ENCODE data around the gene POLR1C. TPM values are rescaled to one million over a fixed set of nuclear protein-coding genes. Genes with fewer than 3 reads are reported as not detected.
"Not testable (repeated sequence)": the region's sequence is repeated elsewhere in the genome, so short reads cannot be mapped to it uniquely, and the experiment has no call there.

The POLR1C gene
- total RNA-seq, 4 donors from 2014 or later, result 22.5 to 104 (median 31.5) TPM

DNA sequence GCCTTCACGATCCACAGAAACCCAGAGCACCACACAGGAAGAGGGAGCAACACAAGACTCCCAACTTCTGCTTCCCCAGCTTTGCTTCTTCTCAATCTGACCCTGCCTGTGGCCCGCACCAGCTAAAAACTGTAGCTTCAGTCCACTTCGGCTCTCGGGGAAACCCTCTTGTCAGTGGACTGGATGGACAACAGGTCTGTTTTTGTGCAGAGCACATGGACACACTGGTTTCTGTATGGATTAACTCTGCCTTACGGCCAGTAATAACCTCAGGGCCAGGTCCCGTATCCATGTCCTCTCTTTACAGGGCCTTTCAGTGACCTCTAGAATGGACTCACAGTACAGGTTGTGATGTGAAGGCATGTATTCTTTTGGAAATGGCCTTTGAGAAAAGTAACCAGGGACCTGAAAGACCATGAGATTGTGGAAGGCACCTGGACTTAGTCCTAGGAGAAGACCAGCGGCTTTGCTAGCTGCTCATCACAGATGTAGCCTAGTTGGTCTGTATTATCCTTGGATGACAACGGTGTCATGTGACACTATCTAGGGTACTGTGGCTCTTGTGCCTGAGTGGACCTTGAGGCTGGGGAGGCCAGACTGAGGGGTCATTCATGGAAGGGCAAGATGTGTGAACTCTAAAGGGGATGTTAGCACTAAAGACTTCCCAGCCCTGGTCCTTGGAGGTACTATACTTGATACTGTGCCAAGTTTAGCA, 5.8 kb downstream of the POLR1C start:
- DNase-seq (ENCODE audit: low spot score) (no peak), ATAC-seq (ENCODE audit: low FRiP score) (no peak)
- TF ChIP-seq, protein P1, sequence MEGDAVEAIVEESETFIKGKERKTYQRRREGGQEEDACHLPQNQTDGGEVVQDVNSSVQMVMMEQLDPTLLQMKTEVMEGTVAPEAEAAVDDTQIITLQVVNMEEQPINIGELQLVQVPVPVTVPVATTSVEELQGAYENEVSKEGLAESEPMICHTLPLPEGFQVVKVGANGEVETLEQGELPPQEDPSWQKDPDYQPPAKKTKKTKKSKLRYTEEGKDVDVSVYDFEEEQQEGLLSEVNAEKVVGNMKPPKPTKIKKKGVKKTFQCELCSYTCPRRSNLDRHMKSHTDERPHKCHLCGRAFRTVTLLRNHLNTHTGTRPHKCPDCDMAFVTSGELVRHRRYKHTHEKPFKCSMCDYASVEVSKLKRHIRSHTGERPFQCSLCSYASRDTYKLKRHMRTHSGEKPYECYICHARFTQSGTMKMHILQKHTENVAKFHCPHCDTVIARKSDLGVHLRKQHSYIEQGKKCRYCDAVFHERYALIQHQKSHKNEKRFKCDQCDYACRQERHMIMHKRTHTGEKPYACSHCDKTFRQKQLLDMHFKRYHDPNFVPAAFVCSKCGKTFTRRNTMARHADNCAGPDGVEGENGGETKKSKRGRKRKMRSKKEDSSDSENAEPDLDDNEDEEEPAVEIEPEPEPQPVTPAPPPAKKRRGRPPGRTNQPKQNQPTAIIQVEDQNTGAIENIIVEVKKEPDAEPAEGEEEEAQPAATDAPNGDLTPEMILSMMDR (IDR thresholded peaks at IDR 0.05), result no peak

DNA sequence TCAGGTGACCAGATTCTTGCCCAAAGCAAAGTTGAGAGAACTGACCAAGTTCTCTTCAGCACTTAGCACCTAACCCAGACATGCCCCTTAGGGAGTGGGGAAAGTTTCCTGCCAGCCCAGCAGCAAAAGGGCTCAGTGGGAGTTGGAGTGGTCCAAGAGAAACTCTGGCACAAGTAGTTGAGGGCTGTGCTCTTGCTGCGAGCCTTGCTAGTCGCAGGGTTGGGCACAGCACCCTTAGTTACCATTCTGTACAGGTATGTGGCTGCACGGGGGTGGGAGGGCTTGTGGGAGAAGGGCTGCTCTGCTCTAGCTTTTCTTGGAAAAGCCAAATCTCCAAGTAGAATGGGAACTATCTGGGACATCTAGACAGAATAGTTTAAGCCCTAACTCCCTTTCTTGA, 6.4 kb downstream of the POLR1C start:
- DNase-seq (ENCODE audit: low spot score) (no peak), ATAC-seq (ENCODE audit: low FRiP score) (no peak)
- TF ChIP-seq, protein P1 (IDR thresholded peaks at IDR 0.05), result no peak

DNA sequence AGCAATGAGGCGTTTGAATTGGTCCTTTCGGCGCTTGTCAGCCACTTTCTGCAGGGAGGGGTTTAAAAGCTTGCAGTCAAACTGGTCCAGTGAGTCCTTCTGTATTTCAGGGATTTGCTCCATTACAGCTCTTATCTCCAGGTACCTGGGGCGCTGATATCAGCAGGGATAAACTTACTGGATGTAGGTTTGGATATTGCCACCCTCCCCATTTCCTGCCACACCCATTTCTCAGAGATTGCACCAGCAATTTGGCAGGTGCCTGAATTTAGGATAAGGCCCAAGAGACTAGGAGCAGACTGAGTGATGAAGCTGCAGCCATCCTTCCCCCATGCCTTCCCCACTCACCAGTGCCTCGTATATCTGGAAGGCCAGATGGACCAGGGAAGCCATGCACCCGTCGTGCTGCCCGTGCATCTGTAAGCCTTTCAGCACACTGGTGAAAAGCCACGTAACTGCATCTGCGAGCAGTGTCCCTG, 7.6 kb downstream of the POLR1C start:
- TF ChIP-seq, protein P1 (IDR thresholded peaks at IDR 0.05), result no peak
- ATAC-seq (ENCODE audit: low FRiP score), result no peak
- DNase-seq (ENCODE audit: low spot score), result no peak

DNA sequence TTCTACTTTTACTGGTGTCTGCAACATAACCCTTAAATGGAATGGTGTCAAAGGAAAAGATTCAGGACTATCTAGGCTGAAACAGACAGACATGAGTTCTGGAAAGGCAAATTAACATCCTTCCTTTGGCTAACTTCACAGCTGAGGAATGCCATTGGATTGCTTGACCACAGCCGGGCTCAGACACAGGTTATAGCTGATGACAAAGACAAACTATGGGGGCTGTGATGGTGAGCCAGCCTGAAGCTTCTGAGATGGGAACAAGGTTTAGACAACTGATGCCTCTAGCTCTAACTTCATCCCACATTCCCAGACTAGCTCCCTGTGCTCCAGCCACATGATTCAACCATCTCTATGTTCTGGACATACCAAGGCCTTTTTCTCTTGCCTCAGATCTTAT, 15.3 kb downstream of the POLR1C start:
- TF ChIP-seq, protein P1 (IDR thresholded peaks at IDR 0.05), result no peak
- DNase-seq (ENCODE audit: low spot score) (no peak), ATAC-seq (ENCODE audit: low FRiP score) (no peak)

DNA sequence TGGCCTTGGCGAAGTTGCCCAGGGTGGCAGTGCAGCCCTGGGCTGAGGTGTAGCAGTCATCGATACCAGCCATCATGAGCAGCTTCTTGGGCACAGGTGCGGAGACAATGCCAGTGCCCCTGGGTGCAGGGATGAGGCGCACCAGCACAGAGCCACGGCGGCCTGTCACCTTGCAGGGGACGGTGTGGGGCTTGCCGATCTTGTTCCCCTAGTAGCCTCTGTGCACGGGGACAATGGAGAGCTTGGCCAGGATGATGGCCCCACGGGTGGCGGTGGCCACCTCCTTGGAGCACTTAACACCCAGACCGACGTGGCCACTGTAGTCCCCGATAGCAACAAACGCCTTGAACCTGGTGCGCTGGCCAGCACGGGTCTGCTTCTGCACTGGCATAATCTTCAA, 22.1 kb downstream of the POLR1C start:
- DNase-seq (ENCODE audit: low spot score); ATAC-seq (ENCODE audit: low FRiP score): not testable (repeated sequence)

DNA sequence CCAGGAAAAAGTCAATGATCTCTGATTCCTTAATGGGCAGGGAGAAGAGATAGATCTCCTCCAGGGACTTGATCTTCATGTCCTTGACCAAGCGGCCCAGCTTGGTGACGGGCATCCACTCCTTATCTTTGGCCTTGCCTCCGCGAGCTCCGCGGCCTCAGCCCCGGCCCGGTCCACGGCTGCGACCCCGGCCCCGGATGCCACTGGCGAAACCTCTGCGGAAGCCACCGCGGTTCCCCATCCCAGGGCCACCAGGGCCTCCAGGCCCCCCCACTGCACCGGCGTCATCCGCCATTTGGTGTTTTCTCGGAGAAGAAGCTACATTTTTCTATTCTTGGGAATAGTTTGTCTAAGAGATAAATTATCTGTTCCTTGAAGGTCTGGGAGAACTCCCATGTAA, 22.5 kb downstream of the POLR1C start:
- not testable (repeated sequence) for DNase-seq (ENCODE audit: low spot score); ATAC-seq (ENCODE audit: low FRiP score)

DNA sequence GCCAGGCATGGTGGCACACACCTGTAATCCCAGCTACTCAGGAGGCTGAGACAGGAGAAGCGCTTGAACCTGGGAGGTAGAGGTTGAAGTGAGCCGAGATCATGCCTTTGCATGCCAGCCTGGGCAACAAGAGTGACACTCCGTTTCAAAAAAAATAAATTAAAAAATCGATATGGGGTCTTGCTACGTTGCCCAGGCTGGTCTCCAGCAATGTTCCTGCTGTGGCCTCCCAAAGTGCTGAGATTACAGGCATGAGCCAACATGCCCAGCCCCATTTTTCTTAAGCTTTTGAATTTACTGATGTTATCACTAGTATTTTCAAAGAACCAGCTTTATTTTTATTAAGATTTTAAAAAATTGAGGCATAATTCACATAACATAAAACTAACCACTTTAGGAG, 23.6 kb downstream of the POLR1C start:
- DNase-seq (ENCODE audit: low spot score) (no peak), ATAC-seq (ENCODE audit: low FRiP score) (no peak)
- TF ChIP-seq, protein P1 (IDR thresholded peaks at IDR 0.05), result no peak

DNA sequence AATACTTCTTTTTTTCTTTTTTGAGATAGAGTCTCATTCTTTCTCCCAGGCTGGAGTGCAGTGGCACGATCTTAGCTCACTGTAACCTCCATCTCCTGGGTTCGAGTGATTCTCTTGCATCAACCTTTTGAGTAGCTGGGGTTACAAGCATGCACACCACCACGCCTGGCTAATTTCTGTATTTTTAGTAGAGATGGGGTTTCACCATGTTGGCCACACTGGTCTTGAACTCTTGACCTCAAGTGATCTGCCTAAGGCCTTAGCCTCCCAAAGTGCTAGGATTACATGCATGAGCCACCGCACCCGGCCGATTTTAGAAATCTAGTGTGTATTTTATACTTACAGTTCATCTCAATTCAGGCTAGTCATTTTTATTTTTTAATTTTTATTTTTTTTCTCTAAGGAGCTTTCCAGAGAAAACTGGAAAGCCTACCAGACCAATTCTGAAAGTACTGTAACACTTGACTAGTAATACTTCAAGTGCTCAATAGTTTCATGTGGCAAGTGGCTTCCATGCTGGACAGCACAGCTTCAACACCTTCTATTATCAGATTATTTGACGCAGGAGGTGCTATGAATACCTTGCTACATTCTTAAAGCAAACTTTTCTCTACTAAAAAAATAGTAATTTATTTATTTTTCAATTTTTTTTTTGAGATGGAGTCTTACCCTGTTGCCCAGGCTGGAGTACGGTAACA, 25.0 kb downstream of the POLR1C start:
- TF ChIP-seq, protein P1 (IDR thresholded peaks at IDR 0.05), result no peak
- DNase-seq (ENCODE audit: low spot score), result no peak
- no peak for ATAC-seq (ENCODE audit: low FRiP score)

Measured in omental fat pad (tissue), 4 donors.